Activated CD4-positive, alpha-beta T cell treated with anti-CD3 and anti-CD28 coated beads for 4 hours (primary cell): ENCODE data around the gene MARK2.
A peak's percentile ranks its signal among the peaks of the same experiment; 100 is the strongest.

Experiments used
- DNase-seq, 2 donors: peaks; one replicate each; pipeline ENCODE4 v3.0.0-alpha.2; 2020

MARK2 gene

GRCh38 chr11:63911876-63912275 lies 73.0 kb downstream of the MARK2 start:
- DNase-seq: no peak

GRCh38 chr11:63912678-63913077 lies 73.8 kb downstream of the MARK2 start:
- no peak for DNase-seq

GRCh38 chr11:63913866-63914830 lies 75.2 kb downstream of the MARK2 start:
- DNase-seq: no peak

GRCh38 chr11:63914896-63915691 lies 76.2 kb downstream of the MARK2 start:
- no peak for DNase-seq

GRCh38 chr11:63915961-63916836 lies 77.3 kb downstream of the MARK2 start:
- DNase-seq: no peak

GRCh38 chr11:63916837-63917691 lies 78.2 kb downstream of the MARK2 start, which contains the start of gene RCOR2:
TSS of gene RCOR2 (minus strand) at chr11:63917164. CDS start at chr11:63916456, 708 bp downstream.
- DNase-seq: peak; percentile 56 to 59

GRCh38 chr11:63917692-63918506 lies 79.0 kb downstream of the MARK2 start:
- peak in 1 of 2 donors; percentile 26 for DNase-seq

GRCh38 chr11:63918507-63919191 lies 79.7 kb downstream of the MARK2 start:
- no peak for DNase-seq

GRCh38 chr11:63919267-63920125 lies 80.6 kb downstream of the MARK2 start:
- DNase-seq: no peak

- DNase-seq: no peak
These were observed 81.4 kb downstream of the MARK2 start for GRCh38 chr11:63920126-63920938.

- peak; percentile 37 to 48 for DNase-seq
These were observed 82.1 kb downstream of the MARK2 start for GRCh38 chr11:63920939-63921417.

- no peak for DNase-seq
These were observed 83.8 kb downstream of the MARK2 start for GRCh38 chr11:63922673-63923192.

GRCh38 chr11:63923319-63923718 lies 84.4 kb downstream of the MARK2 start:
- no peak for DNase-seq

- DNase-seq: no peak
These were observed 90.7 kb downstream of the MARK2 start for GRCh38 chr11:63929616-63930015.

- DNase-seq: no peak
These were observed 92.1 kb downstream of the MARK2 start for GRCh38 chr11:63931045-63931444.

- DNase-seq: no peak
These were observed 93.0 kb downstream of the MARK2 start for GRCh38 chr11:63931876-63932275.

GRCh38 chr11:63933459-63933858 lies 94.5 kb downstream of the MARK2 start:
- no peak for DNase-seq
